Femur (tissue), 1 donor: ENCODE measurements around the gene DPEP1.
"Not testable (repeated sequence)": the region's sequence is repeated elsewhere in the genome, so short reads cannot be mapped to it uniquely, and the experiment has no call there.

Experiments used
- DNase-seq: peaks from one replicate; pipeline ENCODE4 v3.0.0-alpha.2; 2017

Gene DPEP1

GRCh38 chr16:89620406-89620841, 7.0 kb downstream of the DPEP1 start:
- no peak for DNase-seq

GRCh38 chr16:89621136-89621697, 7.8 kb downstream of the DPEP1 start:
- no peak for DNase-seq

GRCh38 chr16:89621698-89622409, 8.4 kb downstream of the DPEP1 start:
- DNase-seq = no peak

- peak; percentile 53 for DNase-seq
Measured at GRCh38 chr16:89623511-89624261, 10.2 kb downstream of the DPEP1 start.

- DNase-seq = no peak
Measured at GRCh38 chr16:89624777-89625761, 11.6 kb downstream of the DPEP1 start.

GRCh38 chr16:89629827-89630610, 16.6 kb downstream of the DPEP1 start:
- DNase-seq = no peak

GRCh38 chr16:89633064-89633631, 19.7 kb downstream of the DPEP1 start:
- no peak for DNase-seq

GRCh38 chr16:89634463-89635385, 21.3 kb downstream of the DPEP1 start:
- DNase-seq = not testable (repeated sequence)

- DNase-seq = no peak
Measured at GRCh38 chr16:89636663-89637062, 23.2 kb downstream of the DPEP1 start.

GRCh38 chr16:89637379-89637778, 23.9 kb downstream of the DPEP1 start:
- DNase-seq = no peak

- DNase-seq = no peak
Measured at GRCh38 chr16:89638455-89638854, 25.0 kb downstream of the DPEP1 start.

GRCh38 chr16:89639385-89639784, 25.9 kb downstream of the DPEP1 start:
- DNase-seq = no peak

- no peak for DNase-seq
Measured at GRCh38 chr16:89641458-89642119, 28.1 kb downstream of the DPEP1 start.

- no peak for DNase-seq
Measured at GRCh38 chr16:89642574-89642973, 29.1 kb downstream of the DPEP1 start.

- DNase-seq = no peak
Measured at GRCh38 chr16:89643769-89644300, 30.4 kb downstream of the DPEP1 start.

- no peak for DNase-seq
Measured at GRCh38 chr16:89645122-89645521, 31.7 kb downstream of the DPEP1 start.

- no peak for DNase-seq
Measured at GRCh38 chr16:89646270-89646669, 32.8 kb downstream of the DPEP1 start.

GRCh38 chr16:89646906-89647305, 33.5 kb downstream of the DPEP1 start:
- no peak for DNase-seq

GRCh38 chr16:89651584-89651983, 38.1 kb downstream of the DPEP1 start:
- DNase-seq = no peak
